Left lung (tissue), 14 donors: ENCODE results near the gene PES1. TPM values are rescaled to one million over a fixed set of nuclear protein-coding genes. Genes with fewer than 3 reads are reported as not detected.
A peak's percentile ranks its signal among the peaks of the same experiment; 100 is the strongest.

Experiments
- ATAC-seq: fragments of 200-7000 bp; cut with Tn5 transposase; one replicate; pipeline ENCODE4 v1.9.1; 2020; ENCODE audit warnings: moderate library complexity
- DNase-seq, 4 donors: peaks; one replicate each; pipeline ENCODE4 v3.0.0-alpha.2; 2013 to 2020
- H3K27ac ChIP-seq, 2 donors: fragments of 200-600 bp; sonication (generic) in 1 of 2; one replicate each; pipeline versions ENCODE4 v1.5.0 to v1.8.0; 2020 to 2021
- H3K27me3 ChIP-seq, 2 donors: fragments of 200-600 bp; sonication (generic) in 1 of 2; one replicate each; pipeline versions ENCODE4 v1.5.0 to v1.8.0; 2020 to 2021
- H3K36me3 ChIP-seq, 2 donors: fragments of 200-600 bp; sonication (generic) in 1 of 2; one replicate each; pipeline versions ENCODE4 v1.5.0 to v1.8.0; 2020 to 2021
- H3K4me1 ChIP-seq, 2 donors: fragments of 200-600 bp; one replicate each; pipeline ENCODE4 v1.8.0; 2021
- H3K4me3 ChIP-seq, 2 donors: fragments of 200-600 bp; sonication (generic) in 1 of 2; one replicate each; pipeline versions ENCODE4 v1.5.0 to v1.8.0; 2020 to 2021; ENCODE audit warnings: mild to moderate bottlenecking in 1 of 2
- H3K9me3 ChIP-seq, 2 donors: fragments of 200-600 bp; sonication (generic) in 1 of 2; one replicate each; pipeline versions ENCODE4 v1.5.0 to v1.8.0; 2020 to 2021
- CTCF ChIP-seq, 2 donors: fragments of 200-600 bp; sonication (generic) in 1 of 2; IDR thresholded peaks; one replicate each; pipeline versions ENCODE4 v1.5.0 to v1.8.0; 2021; ENCODE audit warnings: antibody characterized with exemption in 2 of 2
- intact Hi-C, 2 donors: fragments of 100-400 bp; cut with DNase I; formaldehyde crosslinking; loops; one replicate each; pipeline versions ENCODE4 v1.11.2 to v1.14.2; 2022
- long read RNA-seq, 12 donors: library from polyadenylated mRNA in 2 of 12; unstranded in 2 of 12; transcript quantifications; one replicate each; pipeline ENCODE4 v2.0.0 and lab custom pipeline, GENCODE V29; 2019 to 2026
- polyA plus RNA-seq, 6 donors: library from polyadenylated mRNA; unstranded; fragments of 120-200 nt; gene quantifications; one replicate each; pipeline ENCODE4 v1.2.1, GENCODE V29; 2013; ENCODE audit not compliant: insufficient read length in 6 of 6
- total RNA-seq, 2 donors: library from RNA; stranded (reverse); fragmentation: NEBNext Ultra II Directional; extraction: Animal tissue kit (Norgen Biotek cat#: 25700); gene quantifications; one replicate each; pipeline ENCODE4 v1.2.1, GENCODE V29; 2021
- donor health status: DM: no; HTN: yes; CAD: no.
- donor health status: DM: no; HTN: no; CAD: no.

The PES1 gene
- total RNA-seq (10 to 100 TPM; 45.2 to 67.7 TPM), polyA plus RNA-seq (10 to 100 TPM; 57.4 to 70.6 (median 63.4) TPM)
- long read RNA-seq, donor 1, transcript PES1-209 (4 exons, 713 nt), result minor isoform, 6 of 62 reads
- long read RNA-seq, donor 1, transcript PES1-202 (15 exons, 2,295 nt), result major isoform, 11 of 62 reads
- long read RNA-seq, donor 1, partial matches to known transcripts, result 31 of 62 reads
- long read RNA-seq, donor 1, other reads (novel, unspliced or antisense), result 10 of 62 reads
- long read RNA-seq, donor 2, transcript PES1-202 (15 exons, 2,295 nt), result major isoform, 7 of 68 reads
- long read RNA-seq, donor 2, partial matches to known transcripts, result 39 of 68 reads
- long read RNA-seq, donor 2, other reads (novel, unspliced or antisense), result 15 of 68 reads
- long read RNA-seq, donor 3, transcript PES1-202 (15 exons, 2,295 nt), result major isoform, 15 of 17 reads
- long read RNA-seq, donor 3, partial matches to known transcripts, result 0 of 17 reads
- long read RNA-seq, donor 3, other reads (novel, unspliced or antisense), result 0 of 17 reads
- long read RNA-seq, donor 4, partial matches to known transcripts, result 2 of 6 reads
- long read RNA-seq, donor 4, other reads (novel, unspliced or antisense), result 0 of 6 reads
- long read RNA-seq, donor 5, transcript PES1-202 (15 exons, 2,295 nt), result major isoform, 13 of 43 reads
- long read RNA-seq, donor 5, partial matches to known transcripts, result 18 of 43 reads
- long read RNA-seq, donor 5, other reads (novel, unspliced or antisense), result 7 of 43 reads
- long read RNA-seq, donor 6, transcript PES1-202 (15 exons, 2,295 nt), result major isoform, 12 of 23 reads
- long read RNA-seq, donor 6, partial matches to known transcripts, result 0 of 23 reads
- long read RNA-seq, donor 6, other reads (novel, unspliced or antisense), result 6 of 23 reads
- long read RNA-seq, donor 7, transcript PES1-202 (15 exons, 2,295 nt), result major isoform, 6 of 10 reads
- long read RNA-seq, donor 7, partial matches to known transcripts, result 0 of 10 reads
- long read RNA-seq, donor 7, other reads (novel, unspliced or antisense), result 0 of 10 reads
- long read RNA-seq, donor 8, transcript PES1-202 (15 exons, 2,295 nt), result major isoform, 10 of 14 reads
- long read RNA-seq, donor 8, partial matches to known transcripts, result 0 of 14 reads
- long read RNA-seq, donor 8, other reads (novel, unspliced or antisense), result 0 of 14 reads
- long read RNA-seq, donor 9, result 0 reads
- long read RNA-seq, donor 10, partial matches to known transcripts, result 0 of 3 reads
- long read RNA-seq, donor 10, other reads (novel, unspliced or antisense), result 1 of 3 reads
- long read RNA-seq, donor 11, partial matches to known transcripts, result 0 of 7 reads
- long read RNA-seq, donor 11, other reads (novel, unspliced or antisense), result 0 of 7 reads
- long read RNA-seq, donor 12, transcript PES1-202 (15 exons, 2,295 nt), result major isoform, 15 of 51 reads
- long read RNA-seq, donor 12, partial matches to known transcripts, result 19 of 51 reads
- long read RNA-seq, donor 12, other reads (novel, unspliced or antisense), result 13 of 51 reads

DNA sequence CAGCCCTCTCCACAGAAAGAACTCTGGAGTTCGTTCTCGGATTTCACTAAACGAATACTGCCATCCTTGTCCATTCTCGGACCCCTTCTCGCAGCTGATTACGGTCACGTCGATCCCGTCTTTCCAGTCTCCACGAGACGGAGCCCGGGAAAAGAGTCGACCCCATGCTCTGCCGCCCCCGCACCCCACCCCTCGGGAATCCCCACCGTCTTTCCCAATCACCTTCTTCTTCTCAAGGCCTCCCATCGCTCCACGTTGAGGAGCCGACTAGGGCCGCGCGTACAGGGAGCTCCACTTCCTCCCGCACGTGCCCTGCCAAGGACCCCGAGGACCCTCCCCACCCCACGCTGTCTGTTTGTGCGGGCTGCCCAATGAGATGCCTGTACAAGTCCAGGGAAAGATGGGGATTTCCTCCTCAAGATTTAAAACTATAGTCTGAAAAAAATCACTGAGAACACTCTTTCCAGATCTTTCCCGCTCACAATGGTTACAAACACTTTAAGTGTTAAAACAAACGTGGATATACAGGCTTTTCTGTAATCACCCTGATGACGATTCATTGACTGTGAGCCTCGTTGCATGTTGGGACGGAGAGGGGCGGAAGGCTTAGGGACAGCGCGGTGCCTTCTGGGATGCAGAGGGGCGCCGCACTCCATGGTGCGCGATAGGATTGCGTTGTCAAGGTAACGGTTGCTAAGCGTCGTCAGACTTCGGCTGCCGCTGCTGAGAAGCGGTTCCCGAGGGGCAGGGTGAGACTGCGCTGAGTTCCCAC lies at the start of gene PES1:
TSS of gene PES1 (minus strand) at position 323 of the 772 bp plus-strand sequence. CDS start at position 246, 77 bp downstream.
- intact Hi-C loops, result no loop called here
- DNase-seq (peak; percentile 95 to 99 (median 98)), ATAC-seq (peak; percentile 99)
- Histone ChIP-seq H3K27ac (peak within 1 kb of the TSS; percentile 67 to 73), H3K4me3 (peak within 1 kb of the TSS; percentile 87 to 95), H3K36me3 (peaks cover 0 to 28% of the 10 kb centered on the region in 2 donors), H3K4me1 (peaks cover 8 to 22% of the 10 kb centered on the region in 2 donors), H3K27me3 (no peaks in the 10 kb centered on the region), H3K9me3 (no peaks in the 10 kb centered on the region)
- TF ChIP-seq CTCF (IDR thresholded peaks at IDR 0.05), result no peak

GRCh38 chr22:30640839-30641430 lies 49.2 kb upstream of the PES1 start:
- Histone ChIP-seq H3K27me3 (peaks cover 0 to 9% of the 10 kb centered on the region in 2 donors), H3K4me3 (no peak overlapping the region), H3K27ac (no peak overlapping the region), H3K9me3 (no peaks in the 10 kb centered on the region), H3K4me1 (peaks cover 16 to 19% of the 10 kb centered on the region in 2 donors), H3K36me3 (no peaks in the 10 kb centered on the region)
- TF ChIP-seq CTCF (IDR thresholded peaks at IDR 0.05), result no peak
- no peak for DNase-seq
- ATAC-seq, result no peak
- intact Hi-C loops, result no loop called here

GRCh38 chr22:30640361-30640760 lies 48.7 kb upstream of the PES1 start:
- TF ChIP-seq CTCF (IDR thresholded peaks at IDR 0.05), result no peak
- peaks cover 19 to 22% of the 10 kb centered on the region in 2 donors for H3K4me1 ChIP-seq
- DNase-seq, result no peak
- H3K27ac ChIP-seq, result no peak overlapping the region
- ATAC-seq, result no peak
- intact Hi-C loops, result no loop called here
- H3K9me3 ChIP-seq, result no peaks in the 10 kb centered on the region
- peaks cover 0 to 9% of the 10 kb centered on the region in 2 donors for H3K27me3 ChIP-seq
- no peaks in the 10 kb centered on the region for H3K36me3 ChIP-seq
- no peak overlapping the region for H3K4me3 ChIP-seq

DNA sequence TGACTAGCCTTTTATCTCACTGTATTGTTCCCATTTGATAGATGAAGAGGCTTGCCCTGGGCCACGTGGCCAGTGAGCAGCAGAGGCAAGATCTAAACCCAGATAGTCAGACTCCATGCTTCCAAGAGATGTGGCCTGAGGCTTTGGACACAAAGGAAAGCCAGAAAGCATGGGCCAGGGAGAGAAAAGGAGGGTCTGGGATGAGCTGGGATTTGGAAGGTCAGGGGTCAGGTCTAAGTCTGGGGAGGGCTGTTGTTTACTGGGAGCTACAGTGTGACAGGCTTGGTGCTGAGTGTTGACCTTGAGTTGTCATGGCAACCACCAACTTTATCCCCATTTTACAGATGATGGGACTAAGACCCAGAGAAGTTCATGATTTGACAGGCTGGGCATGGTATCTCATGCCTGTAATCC lies 46.0 kb upstream of the PES1 start:
- intact Hi-C loops, result loop anchor here in 1 of 2 donors (10.0 kb wide), 2 partner anchors 117 to 287 kb away; no protein-coding TSS in a partner anchor
- ATAC-seq, result no peak

More for the DNA sequence above, 46.0 kb upstream of the PES1 start:
- H3K4me3 ChIP-seq, result peak overlapping the region in 1 of 2 donors; percentile 61
- no peaks in the 10 kb centered on the region for H3K9me3 ChIP-seq
- peaks cover 0 to 9% of the 10 kb centered on the region in 2 donors for H3K27me3 ChIP-seq
- TF ChIP-seq CTCF (IDR thresholded peaks at IDR 0.05), result no peak
- H3K27ac ChIP-seq, result no peak overlapping the region
- no peak for DNase-seq
- H3K4me1 ChIP-seq, result peaks cover 25 to 36% of the 10 kb centered on the region in 2 donors
- H3K36me3 ChIP-seq, result no peaks in the 10 kb centered on the region
